ENCODE measurements around the gene TOMM40L.

GRCh38 chr1:161191971-161192370, 33.9 kb upstream of the TOMM40L start:
- TF ChIP-seq CTCF (IDR thresholded peaks at IDR 0.05) (no peak), POLR2A (IDR thresholded peaks at IDR 0.05) (no peak)
